ENCODE measurements around the gene CUL7. TPM values are rescaled to one million over a fixed set of nuclear protein-coding genes. Genes with fewer than 3 reads are reported as not detected.

CUL7 gene
- total RNA-seq, 1 experiment from 2014 or later = 34.1 TPM

DNA sequence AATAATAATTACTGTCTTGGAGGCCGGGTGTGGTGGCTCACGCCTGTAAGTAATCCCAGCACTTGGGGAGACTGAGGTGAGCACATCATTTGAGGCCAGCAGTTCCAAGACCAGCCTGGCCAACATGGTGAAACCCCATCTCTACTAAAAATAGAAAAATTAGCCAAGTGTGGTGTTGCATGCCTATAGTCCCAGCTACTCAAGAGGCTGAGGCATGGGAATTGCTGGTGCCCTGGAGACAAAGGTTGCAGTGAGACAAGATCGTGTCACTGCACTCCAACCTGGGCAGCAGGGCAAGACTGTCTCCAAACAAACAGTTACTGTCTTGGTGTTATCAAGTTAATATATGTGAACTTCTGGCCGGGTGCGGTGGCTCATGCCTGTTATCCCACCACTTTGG lies 27.3 kb downstream of the CUL7 start (continued):
- TF ChIP-seq, protein P1, sequence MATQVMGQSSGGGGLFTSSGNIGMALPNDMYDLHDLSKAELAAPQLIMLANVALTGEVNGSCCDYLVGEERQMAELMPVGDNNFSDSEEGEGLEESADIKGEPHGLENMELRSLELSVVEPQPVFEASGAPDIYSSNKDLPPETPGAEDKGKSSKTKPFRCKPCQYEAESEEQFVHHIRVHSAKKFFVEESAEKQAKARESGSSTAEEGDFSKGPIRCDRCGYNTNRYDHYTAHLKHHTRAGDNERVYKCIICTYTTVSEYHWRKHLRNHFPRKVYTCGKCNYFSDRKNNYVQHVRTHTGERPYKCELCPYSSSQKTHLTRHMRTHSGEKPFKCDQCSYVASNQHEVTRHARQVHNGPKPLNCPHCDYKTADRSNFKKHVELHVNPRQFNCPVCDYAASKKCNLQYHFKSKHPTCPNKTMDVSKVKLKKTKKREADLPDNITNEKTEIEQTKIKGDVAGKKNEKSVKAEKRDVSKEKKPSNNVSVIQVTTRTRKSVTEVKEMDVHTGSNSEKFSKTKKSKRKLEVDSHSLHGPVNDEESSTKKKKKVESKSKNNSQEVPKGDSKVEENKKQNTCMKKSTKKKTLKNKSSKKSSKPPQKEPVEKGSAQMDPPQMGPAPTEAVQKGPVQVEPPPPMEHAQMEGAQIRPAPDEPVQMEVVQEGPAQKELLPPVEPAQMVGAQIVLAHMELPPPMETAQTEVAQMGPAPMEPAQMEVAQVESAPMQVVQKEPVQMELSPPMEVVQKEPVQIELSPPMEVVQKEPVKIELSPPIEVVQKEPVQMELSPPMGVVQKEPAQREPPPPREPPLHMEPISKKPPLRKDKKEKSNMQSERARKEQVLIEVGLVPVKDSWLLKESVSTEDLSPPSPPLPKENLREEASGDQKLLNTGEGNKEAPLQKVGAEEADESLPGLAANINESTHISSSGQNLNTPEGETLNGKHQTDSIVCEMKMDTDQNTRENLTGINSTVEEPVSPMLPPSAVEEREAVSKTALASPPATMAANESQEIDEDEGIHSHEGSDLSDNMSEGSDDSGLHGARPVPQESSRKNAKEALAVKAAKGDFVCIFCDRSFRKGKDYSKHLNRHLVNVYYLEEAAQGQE (IDR thresholded peaks at IDR 0.05; ENCODE audit: low read depth) = no peak

DNA sequence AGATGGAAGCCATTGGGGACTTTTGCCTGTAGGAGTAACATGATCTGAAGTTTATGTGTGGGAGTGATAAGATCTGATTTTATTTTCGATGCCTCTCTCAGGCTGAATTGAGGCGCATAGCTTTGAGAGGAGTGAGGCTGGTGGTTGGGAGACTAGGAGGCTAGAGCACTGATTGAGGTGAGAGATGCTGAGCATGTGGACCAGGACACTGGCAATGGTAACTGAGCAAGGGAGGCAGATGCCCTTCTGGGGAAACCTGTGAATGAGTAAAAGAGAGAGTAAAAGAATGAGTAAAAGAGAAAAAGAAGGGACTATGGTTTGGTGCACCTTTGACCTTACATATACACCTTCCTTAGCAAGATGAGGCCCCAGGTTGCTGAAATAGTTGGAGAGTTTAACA lies 29.2 kb downstream of the CUL7 start:
- no peak overlapping the region for H2AFZ ChIP-seq (ENCODE audit: low read depth, low read length, poor library complexity, severe bottlenecking)
- TSS peak; percentile 14 for BruUV-seq (replicated peaks)
- intact Hi-C loops (cut with micrococcal nuclease) = no loop called here
- H3K9me2 ChIP-seq (ENCODE audit: insufficient read depth) = no peaks in the 10 kb centered on the region
- H3K27me3 ChIP-seq (ENCODE audit: insufficient read depth, low read length) = no peaks in the 10 kb centered on the region
- ChIA-PET CTCF (no interaction called here), POLR2A (interaction anchor here (1.6 to 2.0 kb wide), 3 partner anchors 8 to 40 kb away, joined by 3 to 7 read pairs (median 5); partner anchors contain the start of genes KLHDC3, MEA1 and PPP2R5D), RAD21 (ENCODE audit: low non-redundant PET in 1 of 2, low total read pairs in 2 of 2, uncharacterized antibody in 2 of 2, unreplicated experiment in 2 of 2) (no interaction called here)
- no peak overlapping the region for H3K4me3 ChIP-seq (replicated peaks in 1 of 2; ENCODE audit: low read depth in 1 of 2, low read length in 2 of 2)
- H3K9me3 ChIP-seq (ENCODE audit: control insufficient read depth in 1 of 2, insufficient read depth in 1 of 2, low read depth in 1 of 2, low read length in 2 of 2) = no peaks in the 10 kb centered on the region
- H3K36me3 ChIP-seq (ENCODE audit: control insufficient read depth in 1 of 2, insufficient read depth in 2 of 2, low read length in 2 of 2) = peaks cover 30 to 34% of the 10 kb centered on the region in 2 experiments; a peak in 3 of 4 replicates
- no peaks in the 10 kb centered on the region for H4K20me1 ChIP-seq (ENCODE audit: insufficient read depth)
- H3K27ac ChIP-seq (ENCODE audit: low read depth, low read length) = no peak overlapping the region
- peaks cover 9 to 20% of the 10 kb centered on the region in 2 experiments for H3K4me1 ChIP-seq (ENCODE audit: control insufficient read depth in 1 of 2, insufficient read depth in 2 of 2, low read length in 2 of 2)
- peaks cover 45% of the 10 kb centered on the region for H3K79me2 ChIP-seq (ENCODE audit: insufficient read depth, low read length)
- no peak overlapping the region for H3K4me2 ChIP-seq (ENCODE audit: low read length)
- TF ChIP-seq, protein P2, sequence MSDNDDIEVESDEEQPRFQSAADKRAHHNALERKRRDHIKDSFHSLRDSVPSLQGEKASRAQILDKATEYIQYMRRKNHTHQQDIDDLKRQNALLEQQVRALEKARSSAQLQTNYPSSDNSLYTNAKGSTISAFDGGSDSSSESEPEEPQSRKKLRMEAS (IDR thresholded peaks at IDR 0.05) = no peak
- 0 out of 2 replicates have a peak, but pooled peaks have one; percentile 17 for TF ChIP-seq POLR2AphosphoS5 (IDR thresholded peaks at IDR 0.05; ENCODE audit: low read depth, low read length)
- ATAC-seq (no peak), DNase-seq (ENCODE audit: low read depth, low spot score) (no peak)
- no peak overlapping the region for H3K9ac ChIP-seq (ENCODE audit: low read length)

Measured in HCT116 (cell line).